Tibial nerve (tissue), 4 donors: ENCODE data around the gene AFAP1L2. TPM values are rescaled to one million over a fixed set of nuclear protein-coding genes. Genes with fewer than 3 reads are reported as not detected.
A peak's percentile ranks its signal among the peaks of the same experiment; 100 is the strongest.

Experiments
- DNase-seq, 2 donors: peaks; one replicate each; pipeline ENCODE4 v3.0.0-alpha.2; 2019; ENCODE audit warnings: low spot score in 2 of 2
- H3K27ac ChIP-seq, 4 donors: fragments of 200-600 bp; sonication (generic) in 3 of 4; one replicate each; pipeline ENCODE4 v1.5.1; 2017 to 2019; ENCODE audit warnings: mild to moderate bottlenecking in 1 of 4
- H3K27me3 ChIP-seq, 2 donors: fragments of 200-600 bp; sonication (generic) in 1 of 2; one replicate each; pipeline versions ENCODE4 v1.5.1 to v1.6.0; 2017 to 2019
- H3K36me3 ChIP-seq, 3 donors: fragments of 200-600 bp; sonication (generic); one replicate each; pipeline ENCODE4 v1.5.1; 2018 to 2019
- H3K4me1 ChIP-seq, 4 donors: fragments of 200-600 bp; sonication (generic) in 3 of 4; one replicate each; pipeline ENCODE4 v1.5.1; 2017 to 2019
- H3K4me3 ChIP-seq, 4 donors: fragments of 200-600 bp; sonication (generic) in 3 of 4; one replicate each; pipeline ENCODE4 v1.5.1; 2017 to 2019; ENCODE audit warnings: mild to moderate bottlenecking in 1 of 4, moderate library complexity in 1 of 4
- H3K9me3 ChIP-seq, 4 donors: fragments of 200-600 bp; sonication (generic) in 3 of 4; one replicate each; pipeline ENCODE4 v1.5.1; 2017 to 2019
- EP300 ChIP-seq, 2 donors: sonication (generic); formaldehyde crosslinking; IDR thresholded peaks; one replicate each; pipeline ENCODE4 v1.6.1; 2017; ENCODE audit warnings: antibody characterized with exemption in 2 of 2, mild to moderate bottlenecking in 1 of 2
- POLR2A ChIP-seq, 2 donors: fragments of 450-650 bp; IDR thresholded peaks; one replicate each; pipeline ENCODE4 v1.6.1; 2017; ENCODE audit warnings: antibody characterized with exemption in 2 of 2, mild to moderate bottlenecking in 2 of 2, moderate library complexity in 2 of 2
- WGBS, 2 donors: methylation state at CpG; one replicate each; pipeline ENCODE4 v1.1.5; 2018; 5-methylcytosine and 5-hydroxymethylcytosine counted together
- total RNA-seq, 4 donors: library from RNA; depleted of rRNA; stranded (reverse); fragments of >200 nt; gene quantifications; one replicate each; pipeline ENCODE4 v1.1.0, GENCODE V29; 2016
- TF ChIP-seq, protein P1 (sequence below), 5 experiments: fragments of 200-600 bp in 3 of 5; fragments of 450-650 bp in 2 of 5; sonication (generic) in 3 of 5; IDR thresholded peaks; one replicate each; pipeline ENCODE4 v1.5.1; 2016 to 2019; ENCODE audit warnings: antibody characterized with exemption in 5 of 5, mild to moderate bottlenecking in 3 of 5, moderate library complexity in 2 of 5

The AFAP1L2 gene
- total RNA-seq, 4 donors from 2014 or later = 96.3 to 176 (median 127) TPM

GRCh38 chr10:114313866-114314265 is 90.4 kb downstream of the AFAP1L2 start:
- peaks cover 0 to 35% (median 8%) of the 10 kb centered on the region in 4 donors for H3K4me1 ChIP-seq
- H3K36me3 ChIP-seq = peaks cover 0 to 70% (median 2%) of the 10 kb centered on the region in 3 donors
- H3K9me3 ChIP-seq = no peaks in the 10 kb centered on the region
- no peak for DNase-seq
- H3K4me3 ChIP-seq = no peak overlapping the region
- WGBS, 2 donors = 80 to 81% methylated on average over 11 of the region's 11 CpGs
- no peaks in the 10 kb centered on the region for H3K27me3 ChIP-seq
- TF ChIP-seq, protein P1, sequence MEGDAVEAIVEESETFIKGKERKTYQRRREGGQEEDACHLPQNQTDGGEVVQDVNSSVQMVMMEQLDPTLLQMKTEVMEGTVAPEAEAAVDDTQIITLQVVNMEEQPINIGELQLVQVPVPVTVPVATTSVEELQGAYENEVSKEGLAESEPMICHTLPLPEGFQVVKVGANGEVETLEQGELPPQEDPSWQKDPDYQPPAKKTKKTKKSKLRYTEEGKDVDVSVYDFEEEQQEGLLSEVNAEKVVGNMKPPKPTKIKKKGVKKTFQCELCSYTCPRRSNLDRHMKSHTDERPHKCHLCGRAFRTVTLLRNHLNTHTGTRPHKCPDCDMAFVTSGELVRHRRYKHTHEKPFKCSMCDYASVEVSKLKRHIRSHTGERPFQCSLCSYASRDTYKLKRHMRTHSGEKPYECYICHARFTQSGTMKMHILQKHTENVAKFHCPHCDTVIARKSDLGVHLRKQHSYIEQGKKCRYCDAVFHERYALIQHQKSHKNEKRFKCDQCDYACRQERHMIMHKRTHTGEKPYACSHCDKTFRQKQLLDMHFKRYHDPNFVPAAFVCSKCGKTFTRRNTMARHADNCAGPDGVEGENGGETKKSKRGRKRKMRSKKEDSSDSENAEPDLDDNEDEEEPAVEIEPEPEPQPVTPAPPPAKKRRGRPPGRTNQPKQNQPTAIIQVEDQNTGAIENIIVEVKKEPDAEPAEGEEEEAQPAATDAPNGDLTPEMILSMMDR (IDR thresholded peaks at IDR 0.05) = no peak
- no peak for TF ChIP-seq EP300 (IDR thresholded peaks at IDR 0.05)
- TF ChIP-seq POLR2A (IDR thresholded peaks at IDR 0.05) = no peak
- H3K27ac ChIP-seq = peak overlapping the region in 1 of 4 donors; percentile 33

DNA sequence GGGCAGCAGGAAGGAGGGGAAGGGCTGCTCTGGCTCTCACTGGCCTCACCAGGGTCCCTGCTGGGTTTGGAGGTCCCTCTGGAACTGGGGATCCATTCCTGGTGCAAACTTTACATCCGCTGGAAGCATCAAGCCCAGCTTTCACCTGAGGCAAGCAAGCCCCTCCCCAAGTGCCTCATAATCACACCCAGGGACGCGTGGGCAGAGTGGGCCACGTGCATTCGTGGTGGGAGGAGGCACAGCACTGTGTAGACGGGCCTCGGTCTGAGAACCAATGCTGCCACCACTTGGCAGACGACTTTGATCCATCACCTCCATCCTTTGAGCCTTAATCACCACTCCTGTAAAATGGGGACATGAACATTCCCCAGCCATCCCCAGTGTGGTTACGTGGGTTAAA is 91.2 kb downstream of the AFAP1L2 start:
- DNase-seq = no peak
- TF ChIP-seq EP300 (IDR thresholded peaks at IDR 0.05) (no peak), POLR2A (IDR thresholded peaks at IDR 0.05) (no peak)
- TF ChIP-seq, protein P1 (IDR thresholded peaks at IDR 0.05) = no peak
- no peaks in the 10 kb centered on the region for H3K27me3 ChIP-seq
- H3K27ac ChIP-seq = peak overlapping the region in 1 of 4 donors; percentile 6
- H3K4me3 ChIP-seq = no peak overlapping the region
- H3K9me3 ChIP-seq = no peaks in the 10 kb centered on the region
- WGBS, 2 donors = 36 to 68% methylated on average over 8 of the region's 9 CpGs
- H3K36me3 ChIP-seq = peaks cover 0 to 77% (median 2%) of the 10 kb centered on the region in 3 donors
- H3K4me1 ChIP-seq = peaks cover 0 to 41% (median 10%) of the 10 kb centered on the region in 4 donors

DNA sequence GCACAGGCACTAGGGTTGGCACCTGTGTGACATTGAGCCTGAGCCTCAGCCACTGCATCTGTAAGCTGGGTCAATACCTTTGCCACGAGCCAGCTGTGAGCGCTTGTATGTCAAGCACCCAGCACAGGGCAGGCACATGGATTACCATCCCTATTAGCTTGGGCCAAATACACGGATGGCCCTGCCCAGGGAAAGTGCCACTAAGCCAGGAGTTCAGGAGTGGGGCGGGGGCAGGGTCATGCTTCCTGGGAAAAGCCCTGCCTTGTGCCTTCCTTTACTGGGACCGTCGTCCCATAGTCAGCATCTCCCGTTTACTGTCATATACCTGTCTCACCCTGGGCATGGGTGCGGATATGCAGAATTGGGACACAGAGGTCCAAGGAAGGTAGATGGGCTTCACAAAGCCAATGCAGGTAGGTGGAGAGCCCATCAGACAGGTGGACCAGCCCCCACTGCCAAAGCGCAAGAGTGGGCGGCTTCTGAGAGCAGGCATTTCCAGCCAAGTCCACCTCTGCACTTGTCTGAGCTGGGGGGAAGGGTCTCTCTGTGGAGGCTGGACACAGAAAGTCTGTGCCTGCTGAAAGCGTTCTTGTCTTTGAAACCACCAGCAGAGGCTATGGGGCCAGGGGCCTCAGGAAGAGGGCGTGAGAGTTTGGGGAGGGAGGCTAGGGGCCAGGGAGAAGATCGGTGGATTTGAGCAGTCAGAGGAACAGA is 92.6 kb downstream of the AFAP1L2 start:
- peak overlapping the region in 1 of 4 donors; percentile 7 for H3K27ac ChIP-seq
- no peak for DNase-seq

DNA sequence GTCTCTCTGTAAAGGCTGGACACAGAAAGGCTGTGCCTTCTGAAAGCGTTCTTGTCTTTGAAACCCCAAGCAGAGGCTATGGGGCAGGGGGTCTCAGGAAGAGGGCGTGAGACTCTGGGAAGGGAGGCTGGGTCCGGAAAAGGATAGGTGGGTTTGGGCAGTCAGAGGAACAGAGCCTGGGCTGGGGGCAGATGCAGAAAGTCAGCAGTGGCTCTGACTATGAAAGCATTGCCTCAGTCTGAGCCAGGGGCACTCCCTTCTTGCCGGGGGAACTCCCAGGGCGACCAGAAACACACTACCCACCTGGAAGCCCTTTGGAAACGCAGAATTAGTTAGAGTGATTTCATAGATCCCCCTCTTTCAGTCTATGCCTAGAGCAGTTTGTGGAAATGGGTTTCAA is 93.3 kb downstream of the AFAP1L2 start:
- no peak overlapping the region for H3K4me3 ChIP-seq
- H3K4me1 ChIP-seq = peaks cover 0 to 50% (median 10%) of the 10 kb centered on the region in 4 donors
- no peaks in the 10 kb centered on the region for H3K9me3 ChIP-seq
- H3K27me3 ChIP-seq = no peaks in the 10 kb centered on the region
- H3K27ac ChIP-seq = peak overlapping the region in 3 of 4 donors; percentile 30 to 65 (median 58)
- 59 to 61% methylated on average over 6 of the region's 6 CpGs for WGBS, 2 donors
- TF ChIP-seq POLR2A (IDR thresholded peaks at IDR 0.05) = no peak
- TF ChIP-seq, protein P1 (IDR thresholded peaks at IDR 0.05) = no peak
- no peak for TF ChIP-seq EP300 (IDR thresholded peaks at IDR 0.05)
- H3K36me3 ChIP-seq = peaks cover 0 to 94% (median 2%) of the 10 kb centered on the region in 3 donors
- DNase-seq = no peak

More for the DNA sequence above, 92.6 kb downstream of the AFAP1L2 start:
- Histone ChIP-seq H3K4me3 (no peak overlapping the region), H3K4me1 (peaks cover 0 to 46% (median 10%) of the 10 kb centered on the region in 4 donors), H3K36me3 (peaks cover 0 to 92% (median 2%) of the 10 kb centered on the region in 3 donors), H3K27me3 (no peaks in the 10 kb centered on the region), H3K9me3 (no peaks in the 10 kb centered on the region)
- WGBS, 2 donors = 65 to 67% methylated on average over 13 of the region's 13 CpGs
- TF ChIP-seq, protein P1 (IDR thresholded peaks at IDR 0.05) = no peak
- TF ChIP-seq EP300 (IDR thresholded peaks at IDR 0.05) (no peak), POLR2A (IDR thresholded peaks at IDR 0.05) (no peak)

DNA sequence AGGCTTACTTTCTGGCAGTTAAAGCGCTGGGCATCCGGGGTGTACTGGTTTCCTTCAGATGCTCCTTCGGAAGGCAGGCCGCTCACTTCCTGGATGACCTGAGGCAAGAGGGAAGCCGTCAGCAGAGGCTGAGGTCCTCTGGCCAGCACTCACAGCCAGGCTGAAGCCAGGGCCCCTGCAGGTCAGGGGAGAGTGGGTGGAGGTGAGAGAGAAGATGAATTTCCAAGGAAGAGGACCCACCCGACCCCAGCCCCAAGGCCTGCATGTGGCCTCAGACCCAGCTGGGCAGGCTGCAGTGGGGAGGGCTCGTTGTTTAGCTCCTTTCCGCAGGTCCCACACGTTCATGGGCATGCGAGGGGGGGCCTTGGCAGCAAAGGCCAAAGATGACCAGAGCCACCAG is 94.0 kb downstream of the AFAP1L2 start:
- no peaks in the 10 kb centered on the region for H3K27me3 ChIP-seq
- H3K4me3 ChIP-seq = no peak overlapping the region
- H3K27ac ChIP-seq = peak overlapping the region in 3 of 4 donors; percentile 30 to 65 (median 58)
- TF ChIP-seq EP300 (IDR thresholded peaks at IDR 0.05) (no peak), POLR2A (IDR thresholded peaks at IDR 0.05) (no peak)
- TF ChIP-seq, protein P1 (IDR thresholded peaks at IDR 0.05) = no peak
- H3K36me3 ChIP-seq = peaks cover 0 to 87% (median 2%) of the 10 kb centered on the region in 3 donors
- H3K4me1 ChIP-seq = peaks cover 0 to 53% (median 10%) of the 10 kb centered on the region in 4 donors
- no peaks in the 10 kb centered on the region for H3K9me3 ChIP-seq
- WGBS, 2 donors = 52 to 63% methylated on average over 4 to 10 of the region's 10 CpGs
- no peak for DNase-seq
